Ectodermal cell (in vitro differentiated cells): Measurements from ENCODE around the gene ZCCHC7.

Experiments
- H3K27ac ChIP-seq: 2 replicates; pipeline ENCODE4 v1.7.0; 2013; ENCODE audit warnings: mild to moderate bottlenecking, low read depth, low read length; ENCODE audit not compliant: insufficient read depth, poor library complexity, severe bottlenecking
- H3K27me3 ChIP-seq: 2 replicates; pipeline ENCODE4 v1.7.0; 2013; ENCODE audit warnings: mild to moderate bottlenecking, low read length; ENCODE audit not compliant: insufficient read depth, control insufficient read depth, poor library complexity, severe bottlenecking
- H3K36me3 ChIP-seq: one replicate; pipeline ENCODE4 v1.7.0; 2013; ENCODE audit warnings: low read length; ENCODE audit not compliant: control insufficient read depth, insufficient read depth
- H3K4me1 ChIP-seq: one replicate; pipeline ENCODE4 v1.7.0; 2013; ENCODE audit warnings: low read length; ENCODE audit not compliant: control insufficient read depth, insufficient read depth
- H3K4me3 ChIP-seq: 2 replicates; pipeline ENCODE4 v1.7.0; 2013; ENCODE audit warnings: low read depth, low read length, control low read depth; ENCODE audit not compliant: insufficient read depth
- H3K9me3 ChIP-seq: 2 replicates; pipeline ENCODE4 v1.7.0; 2013; ENCODE audit warnings: mild to moderate bottlenecking, low read length, moderate library complexity; ENCODE audit not compliant: control insufficient read depth
- WGBS, 2 experiments: methylation state at CpG; one replicate each; pipeline ENCODE4 v1.1.7; 2013; ENCODE audit warnings: missing lambda C conversion rate in 2 of 2; 5-methylcytosine and 5-hydroxymethylcytosine counted together

Gene ZCCHC7

GRCh38 chr9:37377688-37378612, 257.6 kb downstream of the ZCCHC7 start:
- Histone ChIP-seq H3K4me1 (no peaks in the 10 kb centered on the region), H3K9me3 (no peaks in the 10 kb centered on the region), H3K36me3 (no peaks in the 10 kb centered on the region), H3K27me3 (no peaks in the 10 kb centered on the region), H3K4me3 (no peak overlapping the region), H3K27ac (no peak overlapping the region)
- WGBS, 2 experiments = 88 to 93% methylated on average over 13 of the region's 13 CpGs

- no peaks in the 10 kb centered on the region for H3K9me3 ChIP-seq
- no peaks in the 10 kb centered on the region for H3K27me3 ChIP-seq
- H3K27ac ChIP-seq = no peak overlapping the region
- no peaks in the 10 kb centered on the region for H3K4me1 ChIP-seq
- H3K4me3 ChIP-seq = no peak overlapping the region
- no peaks in the 10 kb centered on the region for H3K36me3 ChIP-seq
- 89 to 91% methylated on average over 19 of the region's 19 CpGs for WGBS, 2 experiments
These were observed 258.2 kb downstream of the ZCCHC7 start for GRCh38 chr9:37378613-37379004.

GRCh38 chr9:37379835-37380234, 259.5 kb downstream of the ZCCHC7 start:
- no peaks in the 10 kb centered on the region for H3K9me3 ChIP-seq
- 76 to 83% methylated on average over 2 of the region's 2 CpGs for WGBS, 2 experiments
- H3K36me3 ChIP-seq = no peaks in the 10 kb centered on the region
- H3K27ac ChIP-seq = no peak overlapping the region
- no peak overlapping the region for H3K4me3 ChIP-seq
- no peaks in the 10 kb centered on the region for H3K27me3 ChIP-seq
- H3K4me1 ChIP-seq = no peaks in the 10 kb centered on the region

- H3K9me3 ChIP-seq = no peaks in the 10 kb centered on the region
- WGBS, 2 experiments = 90 to 91% methylated on average over 8 to 9 of the region's 9 CpGs
These were observed 260.2 kb downstream of the ZCCHC7 start for GRCh38 chr9:37380570-37380969.

GRCh38 chr9:37381094-37381741, 260.8 kb downstream of the ZCCHC7 start:
- Histone ChIP-seq H3K4me3 (no peak overlapping the region), H3K36me3 (no peaks in the 10 kb centered on the region), H3K27ac (no peak overlapping the region), H3K27me3 (no peaks in the 10 kb centered on the region), H3K9me3 (no peaks in the 10 kb centered on the region), H3K4me1 (no peaks in the 10 kb centered on the region)
- 91 to 94% methylated on average over 11 of the region's 11 CpGs for WGBS, 2 experiments

More at GRCh38 chr9:37380570-37380969, 260.2 kb downstream of the ZCCHC7 start:
- Histone ChIP-seq H3K27me3 (no peaks in the 10 kb centered on the region), H3K36me3 (no peaks in the 10 kb centered on the region), H3K4me1 (no peaks in the 10 kb centered on the region), H3K27ac (no peak overlapping the region), H3K4me3 (no peak overlapping the region)

- Histone ChIP-seq H3K4me3 (no peak overlapping the region), H3K4me1 (no peaks in the 10 kb centered on the region), H3K27me3 (no peaks in the 10 kb centered on the region), H3K27ac (no peak overlapping the region), H3K9me3 (no peaks in the 10 kb centered on the region), H3K36me3 (no peaks in the 10 kb centered on the region)
- WGBS, 2 experiments = 80% methylated on average over 14 of the region's 14 CpGs
These were observed 262.0 kb downstream of the ZCCHC7 start for GRCh38 chr9:37382161-37382981.

GRCh38 chr9:37382982-37383357, 262.6 kb downstream of the ZCCHC7 start:
- 68 to 71% methylated on average over 5 of the region's 5 CpGs for WGBS, 2 experiments

GRCh38 chr9:37383393-37383792, 263.0 kb downstream of the ZCCHC7 start:
- Histone ChIP-seq H3K27me3 (no peaks in the 10 kb centered on the region), H3K36me3 (no peaks in the 10 kb centered on the region), H3K4me1 (no peaks in the 10 kb centered on the region), H3K27ac (no peak overlapping the region), H3K9me3 (no peaks in the 10 kb centered on the region), H3K4me3 (no peak overlapping the region)
- WGBS, 2 experiments = 70 to 72% methylated on average over 6 of the region's 6 CpGs

More at GRCh38 chr9:37382982-37383357, 262.6 kb downstream of the ZCCHC7 start:
- Histone ChIP-seq H3K4me3 (no peak overlapping the region), H3K9me3 (no peaks in the 10 kb centered on the region), H3K27me3 (no peaks in the 10 kb centered on the region), H3K4me1 (no peaks in the 10 kb centered on the region), H3K27ac (no peak overlapping the region), H3K36me3 (no peaks in the 10 kb centered on the region)

GRCh38 chr9:37383876-37384746, 263.7 kb downstream of the ZCCHC7 start:
- Histone ChIP-seq H3K27ac (no peak overlapping the region), H3K9me3 (no peaks in the 10 kb centered on the region)
- WGBS, 2 experiments = 87 to 90% methylated on average over 11 to 12 of the region's 12 CpGs

More at GRCh38 chr9:37383876-37384746, 263.7 kb downstream of the ZCCHC7 start:
- Histone ChIP-seq H3K4me3 (no peak overlapping the region), H3K27me3 (no peaks in the 10 kb centered on the region), H3K4me1 (no peaks in the 10 kb centered on the region), H3K36me3 (no peaks in the 10 kb centered on the region)
